ENCODE data around the gene ACOT6.

DNA sequence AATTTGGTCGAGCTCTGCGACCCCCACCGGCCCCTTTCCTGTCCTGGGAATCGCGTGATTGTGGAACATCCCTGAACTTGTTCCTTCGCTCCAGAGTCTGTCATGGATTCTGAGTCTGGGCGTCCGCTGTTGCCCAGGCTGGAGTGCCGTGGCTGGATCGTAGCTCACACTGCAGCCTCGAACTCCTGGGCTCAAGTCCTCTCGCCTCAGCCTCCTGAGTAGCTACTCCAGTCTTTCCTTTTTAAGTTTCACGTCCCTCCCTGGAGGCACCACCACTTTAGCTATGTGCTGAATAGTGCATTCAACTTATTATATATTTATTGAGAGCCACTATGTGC lies 698 bp downstream of the ACOT6 start:
- TF ChIP-seq, protein P1, sequence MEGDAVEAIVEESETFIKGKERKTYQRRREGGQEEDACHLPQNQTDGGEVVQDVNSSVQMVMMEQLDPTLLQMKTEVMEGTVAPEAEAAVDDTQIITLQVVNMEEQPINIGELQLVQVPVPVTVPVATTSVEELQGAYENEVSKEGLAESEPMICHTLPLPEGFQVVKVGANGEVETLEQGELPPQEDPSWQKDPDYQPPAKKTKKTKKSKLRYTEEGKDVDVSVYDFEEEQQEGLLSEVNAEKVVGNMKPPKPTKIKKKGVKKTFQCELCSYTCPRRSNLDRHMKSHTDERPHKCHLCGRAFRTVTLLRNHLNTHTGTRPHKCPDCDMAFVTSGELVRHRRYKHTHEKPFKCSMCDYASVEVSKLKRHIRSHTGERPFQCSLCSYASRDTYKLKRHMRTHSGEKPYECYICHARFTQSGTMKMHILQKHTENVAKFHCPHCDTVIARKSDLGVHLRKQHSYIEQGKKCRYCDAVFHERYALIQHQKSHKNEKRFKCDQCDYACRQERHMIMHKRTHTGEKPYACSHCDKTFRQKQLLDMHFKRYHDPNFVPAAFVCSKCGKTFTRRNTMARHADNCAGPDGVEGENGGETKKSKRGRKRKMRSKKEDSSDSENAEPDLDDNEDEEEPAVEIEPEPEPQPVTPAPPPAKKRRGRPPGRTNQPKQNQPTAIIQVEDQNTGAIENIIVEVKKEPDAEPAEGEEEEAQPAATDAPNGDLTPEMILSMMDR (conservative IDR thresholded peaks at IDR 0.05; ENCODE audit: low read depth, low read length): no peak
- TF ChIP-seq EZH2 (IDR thresholded peaks at IDR 0.05; ENCODE audit: borderline replicate concordance, low read depth, low read length, poor library complexity, severe bottlenecking): no peak
